DOHH2 (cell line): ENCODE data around the gene GCGR.

ENCODE experiments used
- EZH2phosphoT487 ChIP-seq: fragments of 200-600 bp; sonication (generic); IDR thresholded peaks from 2 replicates; pipeline ENCODE4 v1.6.1; 2017; ENCODE audit warnings: borderline replicate concordance, mild to moderate bottlenecking, antibody characterized with exemption, low read length, moderate library complexity, mixed read lengths
- TF ChIP-seq, protein P1 (sequence below): fragments of 200-600 bp; sonication (generic); IDR thresholded peaks from one replicate; pipeline ENCODE4 v1.5.1; 2014; ENCODE audit warnings: antibody characterized with exemption, mild to moderate bottlenecking, low read depth, low read length; ENCODE audit not compliant: poor library complexity, severe bottlenecking

- TF ChIP-seq, protein P1, sequence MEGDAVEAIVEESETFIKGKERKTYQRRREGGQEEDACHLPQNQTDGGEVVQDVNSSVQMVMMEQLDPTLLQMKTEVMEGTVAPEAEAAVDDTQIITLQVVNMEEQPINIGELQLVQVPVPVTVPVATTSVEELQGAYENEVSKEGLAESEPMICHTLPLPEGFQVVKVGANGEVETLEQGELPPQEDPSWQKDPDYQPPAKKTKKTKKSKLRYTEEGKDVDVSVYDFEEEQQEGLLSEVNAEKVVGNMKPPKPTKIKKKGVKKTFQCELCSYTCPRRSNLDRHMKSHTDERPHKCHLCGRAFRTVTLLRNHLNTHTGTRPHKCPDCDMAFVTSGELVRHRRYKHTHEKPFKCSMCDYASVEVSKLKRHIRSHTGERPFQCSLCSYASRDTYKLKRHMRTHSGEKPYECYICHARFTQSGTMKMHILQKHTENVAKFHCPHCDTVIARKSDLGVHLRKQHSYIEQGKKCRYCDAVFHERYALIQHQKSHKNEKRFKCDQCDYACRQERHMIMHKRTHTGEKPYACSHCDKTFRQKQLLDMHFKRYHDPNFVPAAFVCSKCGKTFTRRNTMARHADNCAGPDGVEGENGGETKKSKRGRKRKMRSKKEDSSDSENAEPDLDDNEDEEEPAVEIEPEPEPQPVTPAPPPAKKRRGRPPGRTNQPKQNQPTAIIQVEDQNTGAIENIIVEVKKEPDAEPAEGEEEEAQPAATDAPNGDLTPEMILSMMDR: no peak
- no peak for TF ChIP-seq EZH2phosphoT487
Observed at GRCh38 chr17:81851423-81851822, 47.5 kb downstream of the GCGR start.
